ENCODE data around the gene NSUN3.
"Not testable (repeated sequence)": the region's sequence is repeated elsewhere in the genome, so short reads cannot be mapped to it uniquely, and the experiment has no call there.

NSUN3 gene

GRCh38 chr3:94069194-94069813 lies 6.4 kb downstream of the NSUN3 start:
- peak; percentile 5 for DNase-seq

- no peak for DNase-seq
Measured at GRCh38 chr3:94070341-94070911, 7.6 kb downstream of the NSUN3 start.

- DNase-seq = no peak
Measured at GRCh38 chr3:94071713-94072284, 8.9 kb downstream of the NSUN3 start.

- DNase-seq = no peak
Measured at GRCh38 chr3:94076055-94076454, 13.2 kb downstream of the NSUN3 start.

GRCh38 chr3:94080552-94080951 lies 17.7 kb downstream of the NSUN3 start:
- DNase-seq = peak; percentile 14

GRCh38 chr3:94081884-94082283 lies 19.0 kb downstream of the NSUN3 start:
- no peak for DNase-seq

GRCh38 chr3:94082391-94082937 lies 19.6 kb downstream of the NSUN3 start:
- peak; percentile 24 for DNase-seq

GRCh38 chr3:94083261-94083660 lies 20.4 kb downstream of the NSUN3 start:
- no peak for DNase-seq

- DNase-seq = no peak
Measured at GRCh38 chr3:94089126-94089525, 26.3 kb downstream of the NSUN3 start.

- DNase-seq = no peak
Measured at GRCh38 chr3:94092086-94092485, 29.2 kb downstream of the NSUN3 start.

- DNase-seq = no peak
Measured at GRCh38 chr3:94093151-94093550, 30.3 kb downstream of the NSUN3 start.

GRCh38 chr3:94095111-94095510 lies 32.2 kb downstream of the NSUN3 start:
- no peak for DNase-seq

- no peak for DNase-seq
Measured at GRCh38 chr3:94098452-94098851, 35.6 kb downstream of the NSUN3 start.

GRCh38 chr3:94099311-94099710 lies 36.5 kb downstream of the NSUN3 start:
- DNase-seq = no peak

GRCh38 chr3:94101860-94102259 lies 39.0 kb downstream of the NSUN3 start:
- DNase-seq = no peak

GRCh38 chr3:94106268-94106667 lies 43.4 kb downstream of the NSUN3 start:
- DNase-seq = no peak

- DNase-seq = not testable (repeated sequence)
Measured at GRCh38 chr3:94110232-94110631, 47.4 kb downstream of the NSUN3 start.

- DNase-seq = no peak
Measured at GRCh38 chr3:94110854-94111253, 48.0 kb downstream of the NSUN3 start.

- no peak for DNase-seq
Measured at GRCh38 chr3:94114666-94115065, 51.8 kb downstream of the NSUN3 start.

GRCh38 chr3:94115482-94115881 lies 52.6 kb downstream of the NSUN3 start:
- DNase-seq = no peak

GRCh38 chr3:94117729-94118128 lies 54.9 kb downstream of the NSUN3 start:
- no peak for DNase-seq

GRCh38 chr3:94118390-94118789 lies 55.5 kb downstream of the NSUN3 start:
- no peak for DNase-seq

- DNase-seq = no peak
Measured at GRCh38 chr3:94121161-94121560, 58.3 kb downstream of the NSUN3 start.

- no peak for DNase-seq
Measured at GRCh38 chr3:94127115-94127514, 64.3 kb downstream of the NSUN3 start.
